ENCODE data around the gene RAB6B. TPM values are rescaled to one million over a fixed set of nuclear protein-coding genes. Genes with fewer than 3 reads are reported as not detected.

The RAB6B gene
- total and polyA plus RNA-seq, 2 experiments from 2014 or later: 1.2 to 3.9 TPM

- H3K27me3 Mint-ChIP-seq (ENCODE audit: insufficient read depth, low read depth, poor library complexity): peaks cover 5% of the 10 kb centered on the region
- H3K36me3 Mint-ChIP-seq (ENCODE audit: low read depth): no peaks in the 10 kb centered on the region
- no peak for ATAC-seq
Observed at GRCh38 chr3:133939463-133939835, 43.8 kb upstream of the RAB6B start.

More at GRCh38 chr3:133939463-133939835, 43.8 kb upstream of the RAB6B start:
- no peaks in the 10 kb centered on the region for H3K4me1 ChIP-seq (ENCODE audit: insufficient read depth)
- no peaks in the 10 kb centered on the region for H3K9me2 ChIP-seq (ENCODE audit: insufficient read depth)
- no peaks in the 10 kb centered on the region for H3K79me2 ChIP-seq (replicated peaks; ENCODE audit: insufficient read depth)
- H3K4me3 ChIP-seq: no peak overlapping the region
- TF ChIP-seq EZH2 (IDR thresholded peaks at IDR 0.05; ENCODE audit: low read depth, unreplicated experiment) (no peak), NANOG (IDR thresholded peaks at IDR 0.05; ENCODE audit: borderline replicate concordance) (no peak), ZNF462 (CRISPR knock-in tag; IDR thresholded peaks at IDR 0.05) (no peak), JUNB (IDR thresholded peaks at IDR 0.05; ENCODE audit: unreplicated experiment) (no peak), POLR2AphosphoS5 (IDR thresholded peaks at IDR 0.05; ENCODE audit: low read depth) (no peak), ZNF331 (CRISPR knock-in tag; IDR thresholded peaks at IDR 0.05; ENCODE audit: low read depth) (no peak), STAT1 (IDR thresholded peaks at IDR 0.05; ENCODE audit: unreplicated experiment) (no peak), CTCF (conservative IDR thresholded peaks at IDR 0.05; ENCODE audit: low read depth in 2 of 2) (no peak), ZNF114 (CRISPR knock-in tag; IDR thresholded peaks at IDR 0.05) (no peak), REST (IDR thresholded peaks at IDR 0.05; ENCODE audit: unreplicated experiment) (no peak), CREB1 (CRISPR knock-in tag; IDR thresholded peaks at IDR 0.05; ENCODE audit: low read depth) (no peak), EZH2phosphoT487 (IDR thresholded peaks at IDR 0.05; ENCODE audit: unreplicated experiment) (no peak), ETS1 (IDR thresholded peaks at IDR 0.05) (no peak)
- Mint-ChIP-seq H3K9me3 (no peaks in the 10 kb centered on the region; the same call in 2 of the 3 replicates), H3K4me3 (no peak overlapping the region), H3K27ac (no peak overlapping the region), H3K4me1 (peaks cover 20% of the 10 kb centered on the region)
- no peak overlapping the region for H3K27ac ChIP-seq (ENCODE audit: low read depth)
- no peaks in the 10 kb centered on the region for H4K20me1 ChIP-seq (replicated peaks; ENCODE audit: insufficient read depth)
- DNase-seq (ENCODE audit: low spot score): no peak
- H2AFZ ChIP-seq: no peak overlapping the region
- H3K27me3 ChIP-seq (ENCODE audit: insufficient read depth): no peaks in the 10 kb centered on the region
- no peaks in the 10 kb centered on the region for H3F3A ChIP-seq (replicated peaks; ENCODE audit: low read depth)
- H3K4me2 ChIP-seq: no peak overlapping the region
- H3K36me3 ChIP-seq (ENCODE audit: insufficient read depth): no peaks in the 10 kb centered on the region
